H1 (cell line): ENCODE measurements around the gene NCF4. TPM values are rescaled to one million over a fixed set of nuclear protein-coding genes. Genes with fewer than 3 reads are reported as not detected.

Experiments
- FOSL1 ChIP-seq: IDR thresholded peaks from 2 replicates; pipeline ENCODE4 v1.6.1; 2011; ENCODE audit warnings: mild to moderate bottlenecking, low read depth, low read length, moderate library complexity; ENCODE audit not compliant: insufficient read depth
- PHF8 ChIP-seq: fragments of 200-600 bp; sonication (generic); conservative IDR thresholded peaks from 2 replicates; pipeline ENCODE4 v1.7.1; 2012; ENCODE audit warnings: low read depth, mild to moderate bottlenecking, inconsistent platforms, low read length, moderate library complexity
- POU5F1 ChIP-seq: IDR thresholded peaks from 2 replicates; pipeline ENCODE4 v1.6.1; 2011; ENCODE audit warnings: low read depth, mild to moderate bottlenecking, low read length, moderate library complexity
- polyA plus RNA-seq, 7 experiments: library from polyadenylated mRNA; depleted of rRNA in 3 of 7; stranded (reverse) in 5 of 7; unstranded in 2 of 7; fragments of >200 nt in 5 of 7; fragments of 200-250 nt in 2 of 7; gene quantifications; 1 replicate in 5 of 7; 2 replicates in 1 of 7; 4 replicates in 1 of 7; pipeline versions ENCODE4 v1.2.1 to v1.2.3, GENCODE V29; 2011 to 2013; ENCODE audit warnings: missing spikeins in 2 of 7, mixed read lengths in 2 of 7
- total RNA-seq: library from RNA; stranded (reverse); fragmentation: NEBNext Ultra II Directional; extraction: Animal tissue kit (Norgen Biotek cat#: 25700); gene quantifications from 2 replicates; pipeline ENCODE4 v1.2.1, GENCODE V29; 2021

The NCF4 gene
- total and polyA plus RNA-seq, 2 of the 8 experiments (the other 6 are each of a cell fraction or from before 2014, with no cell fraction given) = 0.20 TPM; not detected in 1

GRCh38 chr22:36824655-36825054 is 36.2 kb upstream of the NCF4 start (continued):
- TF ChIP-seq FOSL1 = no peak
- TF ChIP-seq POU5F1 = no peak
- no peak for TF ChIP-seq PHF8
- TF ChIP-seq, all 59 proteins: peak for 0
